Erythroblast (primary cell): ENCODE results near the gene DOCK3.

ENCODE experiments used
- GATA1 ChIP-seq: IDR thresholded peaks from 2 replicates; pipeline ENCODE4 v1.6.1; 2011; ENCODE audit warnings: low read depth, mild to moderate bottlenecking, control low read depth, low read length, moderate library complexity
- POLR2A ChIP-seq: IDR thresholded peaks from 2 replicates; pipeline ENCODE4 v1.6.1; 2011; ENCODE audit warnings: mild to moderate bottlenecking, low read length

DNA sequence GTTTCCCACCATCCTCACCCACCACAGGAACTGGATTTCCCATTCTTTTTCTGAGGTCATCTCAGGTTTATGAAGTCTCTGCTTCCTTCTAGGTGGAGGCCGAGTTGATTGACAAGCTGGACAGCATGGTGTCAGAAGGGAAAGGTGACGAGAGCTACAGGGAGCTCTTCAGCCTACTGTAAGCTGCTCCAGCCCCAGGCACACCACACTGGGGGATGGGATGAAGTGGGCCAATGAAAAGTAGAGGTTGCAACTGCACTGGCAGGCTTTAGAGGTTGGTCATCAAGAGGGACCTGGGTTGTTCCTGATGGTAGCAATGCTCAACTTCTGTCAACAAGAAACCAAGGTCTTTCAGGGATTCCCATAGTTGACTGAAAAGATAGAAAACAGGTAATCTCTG, 655.3 kb downstream of the DOCK3 start:
- TF ChIP-seq POLR2A: no peak
- TF ChIP-seq GATA1: no peak
